ENCODE results near the gene BGN. TPM values are rescaled to one million over a fixed set of nuclear protein-coding genes. Genes with fewer than 3 reads are reported as not detected.

Gene BGN
- total and polyA plus RNA-seq, 2 experiments from 2014 or later = 0.87 to 1.8 TPM

DNA sequence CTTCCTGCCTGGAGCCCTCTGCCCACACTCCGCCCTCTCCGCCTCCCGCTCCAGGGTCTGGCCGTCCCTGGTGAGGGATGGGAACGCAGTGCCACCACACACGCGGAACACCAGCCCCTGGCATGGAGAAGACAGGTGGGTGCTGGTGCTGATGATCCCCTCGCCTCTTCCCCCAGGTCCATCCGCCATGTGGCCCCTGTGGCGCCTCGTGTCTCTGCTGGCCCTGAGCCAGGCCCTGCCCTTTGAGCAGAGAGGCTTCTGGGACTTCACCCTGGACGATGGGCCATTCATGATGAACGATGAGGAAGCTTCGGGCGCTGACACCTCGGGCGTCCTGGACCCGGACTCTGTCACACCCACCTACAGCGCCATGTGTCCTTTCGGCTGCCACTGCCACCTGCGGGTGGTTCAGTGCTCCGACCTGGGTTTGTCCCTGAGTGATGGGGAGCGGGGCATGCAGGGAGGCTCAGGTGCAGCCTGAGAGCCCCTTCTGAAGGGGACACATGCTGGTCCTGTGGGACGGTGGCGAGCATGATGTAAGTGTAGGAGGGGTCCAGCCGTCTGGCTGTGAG lies 9.8 kb downstream of the BGN start (continued):
- TF ChIP-seq, protein P1, sequence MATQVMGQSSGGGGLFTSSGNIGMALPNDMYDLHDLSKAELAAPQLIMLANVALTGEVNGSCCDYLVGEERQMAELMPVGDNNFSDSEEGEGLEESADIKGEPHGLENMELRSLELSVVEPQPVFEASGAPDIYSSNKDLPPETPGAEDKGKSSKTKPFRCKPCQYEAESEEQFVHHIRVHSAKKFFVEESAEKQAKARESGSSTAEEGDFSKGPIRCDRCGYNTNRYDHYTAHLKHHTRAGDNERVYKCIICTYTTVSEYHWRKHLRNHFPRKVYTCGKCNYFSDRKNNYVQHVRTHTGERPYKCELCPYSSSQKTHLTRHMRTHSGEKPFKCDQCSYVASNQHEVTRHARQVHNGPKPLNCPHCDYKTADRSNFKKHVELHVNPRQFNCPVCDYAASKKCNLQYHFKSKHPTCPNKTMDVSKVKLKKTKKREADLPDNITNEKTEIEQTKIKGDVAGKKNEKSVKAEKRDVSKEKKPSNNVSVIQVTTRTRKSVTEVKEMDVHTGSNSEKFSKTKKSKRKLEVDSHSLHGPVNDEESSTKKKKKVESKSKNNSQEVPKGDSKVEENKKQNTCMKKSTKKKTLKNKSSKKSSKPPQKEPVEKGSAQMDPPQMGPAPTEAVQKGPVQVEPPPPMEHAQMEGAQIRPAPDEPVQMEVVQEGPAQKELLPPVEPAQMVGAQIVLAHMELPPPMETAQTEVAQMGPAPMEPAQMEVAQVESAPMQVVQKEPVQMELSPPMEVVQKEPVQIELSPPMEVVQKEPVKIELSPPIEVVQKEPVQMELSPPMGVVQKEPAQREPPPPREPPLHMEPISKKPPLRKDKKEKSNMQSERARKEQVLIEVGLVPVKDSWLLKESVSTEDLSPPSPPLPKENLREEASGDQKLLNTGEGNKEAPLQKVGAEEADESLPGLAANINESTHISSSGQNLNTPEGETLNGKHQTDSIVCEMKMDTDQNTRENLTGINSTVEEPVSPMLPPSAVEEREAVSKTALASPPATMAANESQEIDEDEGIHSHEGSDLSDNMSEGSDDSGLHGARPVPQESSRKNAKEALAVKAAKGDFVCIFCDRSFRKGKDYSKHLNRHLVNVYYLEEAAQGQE (IDR thresholded peaks at IDR 0.05; ENCODE audit: unreplicated experiment) = no peak
- TF ChIP-seq ZNF331 (CRISPR knock-in tag; IDR thresholded peaks at IDR 0.05; ENCODE audit: low read depth) = no peak
- TF ChIP-seq ZNF114 (CRISPR knock-in tag; IDR thresholded peaks at IDR 0.05) = no peak
- TF ChIP-seq, protein P2, sequence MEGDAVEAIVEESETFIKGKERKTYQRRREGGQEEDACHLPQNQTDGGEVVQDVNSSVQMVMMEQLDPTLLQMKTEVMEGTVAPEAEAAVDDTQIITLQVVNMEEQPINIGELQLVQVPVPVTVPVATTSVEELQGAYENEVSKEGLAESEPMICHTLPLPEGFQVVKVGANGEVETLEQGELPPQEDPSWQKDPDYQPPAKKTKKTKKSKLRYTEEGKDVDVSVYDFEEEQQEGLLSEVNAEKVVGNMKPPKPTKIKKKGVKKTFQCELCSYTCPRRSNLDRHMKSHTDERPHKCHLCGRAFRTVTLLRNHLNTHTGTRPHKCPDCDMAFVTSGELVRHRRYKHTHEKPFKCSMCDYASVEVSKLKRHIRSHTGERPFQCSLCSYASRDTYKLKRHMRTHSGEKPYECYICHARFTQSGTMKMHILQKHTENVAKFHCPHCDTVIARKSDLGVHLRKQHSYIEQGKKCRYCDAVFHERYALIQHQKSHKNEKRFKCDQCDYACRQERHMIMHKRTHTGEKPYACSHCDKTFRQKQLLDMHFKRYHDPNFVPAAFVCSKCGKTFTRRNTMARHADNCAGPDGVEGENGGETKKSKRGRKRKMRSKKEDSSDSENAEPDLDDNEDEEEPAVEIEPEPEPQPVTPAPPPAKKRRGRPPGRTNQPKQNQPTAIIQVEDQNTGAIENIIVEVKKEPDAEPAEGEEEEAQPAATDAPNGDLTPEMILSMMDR (conservative IDR thresholded peaks at IDR 0.05; ENCODE audit: low read depth in 2 of 2) = no peak
- TF ChIP-seq CREB1 (CRISPR knock-in tag; IDR thresholded peaks at IDR 0.05; ENCODE audit: low read depth) = no peak

DNA sequence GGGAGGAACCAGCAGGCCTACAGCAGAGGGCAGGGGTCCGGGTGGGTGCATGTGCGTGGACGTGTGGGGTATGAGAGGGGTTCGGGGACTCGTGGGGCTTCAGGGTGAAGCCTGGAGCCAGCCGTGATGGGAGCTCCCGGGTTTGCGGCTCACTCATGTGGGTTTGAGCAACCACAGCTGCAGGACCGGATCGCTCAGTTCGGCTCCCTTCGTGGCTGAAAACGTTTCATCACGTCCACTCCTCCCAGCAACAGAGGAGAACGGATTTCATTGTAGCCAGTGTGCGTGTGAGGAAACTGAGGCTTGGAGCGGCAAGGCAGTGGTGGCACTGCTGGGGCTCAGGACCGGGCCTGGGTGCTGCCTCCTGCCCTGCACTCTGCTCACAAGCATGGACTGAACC lies 10.6 kb downstream of the BGN start:
- Mint-ChIP-seq H3K4me3 (no peak overlapping the region), H3K4me1 (no peaks in the 10 kb centered on the region), H3K36me3 (ENCODE audit: low read depth) (no peaks in the 10 kb centered on the region), H3K9me3 (no peaks in the 10 kb centered on the region; the same call in 2 of the 3 replicates), H3K27ac (no peak overlapping the region), H3K27me3 (ENCODE audit: insufficient read depth, low read depth, poor library complexity) (peaks cover 4% of the 10 kb centered on the region)
- Histone ChIP-seq H3K4me3 (no peak overlapping the region), H4K20me1 (replicated peaks; ENCODE audit: insufficient read depth) (no peaks in the 10 kb centered on the region), H3K27me3 (ENCODE audit: insufficient read depth) (no peaks in the 10 kb centered on the region), H3K36me3 (ENCODE audit: insufficient read depth) (no peaks in the 10 kb centered on the region), H3F3A (replicated peaks; ENCODE audit: low read depth) (no peaks in the 10 kb centered on the region), H3K4me2 (no peak overlapping the region), H3K79me2 (replicated peaks; ENCODE audit: insufficient read depth) (no peaks in the 10 kb centered on the region), H3K9me2 (ENCODE audit: insufficient read depth) (no peaks in the 10 kb centered on the region), H3K27ac (ENCODE audit: low read depth) (no peak overlapping the region), H3K4me1 (ENCODE audit: insufficient read depth) (no peaks in the 10 kb centered on the region), H2AFZ (no peak overlapping the region)
- TF ChIP-seq ZNF114 (CRISPR knock-in tag; IDR thresholded peaks at IDR 0.05) = no peak
- TF ChIP-seq, protein P1 (IDR thresholded peaks at IDR 0.05; ENCODE audit: unreplicated experiment) = no peak
- no peak for TF ChIP-seq STAT1 (IDR thresholded peaks at IDR 0.05; ENCODE audit: unreplicated experiment)
- no peak for TF ChIP-seq EZH2 (IDR thresholded peaks at IDR 0.05; ENCODE audit: low read depth, unreplicated experiment)
- TF ChIP-seq, protein P2 (conservative IDR thresholded peaks at IDR 0.05; ENCODE audit: low read depth in 2 of 2) = no peak
- ATAC-seq (no peak), DNase-seq (ENCODE audit: low spot score) (no peak)

Measured in GM23338 (cell line).